ENCODE data around the gene OTC.

Gene OTC

GRCh38 chrX:38465686-38466085, 113.3 kb downstream of the OTC start:
- no peak for DNase-seq
- TF ChIP-seq POLR2A (IDR thresholded peaks at IDR 0.05; ENCODE audit: low read length) (no peak), GATA1 (IDR thresholded peaks at IDR 0.05; ENCODE audit: low read depth, low read length) (no peak)

GRCh38 chrX:38468563-38469157, 116.3 kb downstream of the OTC start:
- no peak for TF ChIP-seq POLR2A (IDR thresholded peaks at IDR 0.05; ENCODE audit: low read length)
- DNase-seq = no peak

Measured in erythroblast (primary cell).